Umbilical cord (tissue), 2 donors: ENCODE results near the gene CCNJL. TPM values are rescaled to one million over a fixed set of nuclear protein-coding genes. Genes with fewer than 3 reads are reported as not detected.
"Not testable (repeated sequence)": the region's sequence is repeated elsewhere in the genome, so short reads cannot be mapped to it uniquely, and the experiment has no call there.

Experiments
- DNase-seq: peaks from one replicate; pipeline ENCODE4 v3.0.0-alpha.2; 2015; ENCODE audit warnings: low spot score
- total RNA-seq: library from RNA; depleted of rRNA; stranded (reverse); fragments of >200 nt; gene quantifications from one replicate; pipeline ENCODE4 v1.2.3, GENCODE V29; 2014; ENCODE audit warnings: low replicate concordance; ENCODE audit not compliant: insufficient read depth

Gene CCNJL
- total RNA-seq, 1 donor from 2014 or later: 0.72 TPM

DNA sequence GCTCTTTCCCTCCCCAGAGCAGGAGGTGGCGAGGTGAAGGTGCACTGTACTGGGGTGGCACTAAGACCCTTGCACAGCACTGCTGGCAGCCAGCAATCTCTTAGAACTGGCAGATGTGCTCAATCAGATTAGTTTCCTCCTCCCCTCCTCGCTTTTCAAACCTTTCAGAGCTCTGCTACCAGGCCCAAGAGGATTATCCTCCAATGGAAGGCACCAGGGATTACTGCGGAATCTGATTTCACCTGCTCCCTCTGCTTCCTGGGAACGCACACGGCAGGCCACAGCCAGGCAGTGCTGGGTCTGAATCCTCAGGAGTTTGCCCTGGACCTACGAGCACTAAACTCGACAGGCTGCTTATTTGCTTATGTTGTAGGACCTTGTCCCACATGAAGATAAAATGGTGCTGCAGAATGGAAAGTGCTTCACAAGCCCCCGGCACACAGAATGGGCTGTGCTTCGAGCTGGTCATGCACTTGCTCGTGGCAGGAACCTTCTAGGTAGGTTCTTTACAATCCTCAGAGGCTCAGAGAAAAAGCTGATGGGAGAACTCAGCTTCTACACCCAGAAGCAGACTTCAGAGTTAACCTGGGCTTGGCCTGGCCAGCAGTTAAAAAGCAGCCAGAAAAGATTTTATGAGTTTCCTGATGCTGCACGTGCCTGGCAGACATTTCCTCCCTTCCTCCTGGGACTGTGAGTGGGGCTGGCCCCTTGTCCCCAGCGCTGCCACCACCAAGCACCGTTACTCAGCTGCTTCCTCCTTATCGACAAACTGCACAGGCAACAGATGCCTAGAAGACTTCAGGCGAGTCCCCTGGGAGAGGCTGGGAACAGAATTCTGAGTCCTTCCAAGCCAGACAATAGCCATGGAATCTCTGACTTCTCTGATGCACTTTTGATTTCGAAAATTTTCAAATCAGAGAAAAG lies 50.0 kb downstream of the CCNJL start:
- DNase-seq: no peak

DNA sequence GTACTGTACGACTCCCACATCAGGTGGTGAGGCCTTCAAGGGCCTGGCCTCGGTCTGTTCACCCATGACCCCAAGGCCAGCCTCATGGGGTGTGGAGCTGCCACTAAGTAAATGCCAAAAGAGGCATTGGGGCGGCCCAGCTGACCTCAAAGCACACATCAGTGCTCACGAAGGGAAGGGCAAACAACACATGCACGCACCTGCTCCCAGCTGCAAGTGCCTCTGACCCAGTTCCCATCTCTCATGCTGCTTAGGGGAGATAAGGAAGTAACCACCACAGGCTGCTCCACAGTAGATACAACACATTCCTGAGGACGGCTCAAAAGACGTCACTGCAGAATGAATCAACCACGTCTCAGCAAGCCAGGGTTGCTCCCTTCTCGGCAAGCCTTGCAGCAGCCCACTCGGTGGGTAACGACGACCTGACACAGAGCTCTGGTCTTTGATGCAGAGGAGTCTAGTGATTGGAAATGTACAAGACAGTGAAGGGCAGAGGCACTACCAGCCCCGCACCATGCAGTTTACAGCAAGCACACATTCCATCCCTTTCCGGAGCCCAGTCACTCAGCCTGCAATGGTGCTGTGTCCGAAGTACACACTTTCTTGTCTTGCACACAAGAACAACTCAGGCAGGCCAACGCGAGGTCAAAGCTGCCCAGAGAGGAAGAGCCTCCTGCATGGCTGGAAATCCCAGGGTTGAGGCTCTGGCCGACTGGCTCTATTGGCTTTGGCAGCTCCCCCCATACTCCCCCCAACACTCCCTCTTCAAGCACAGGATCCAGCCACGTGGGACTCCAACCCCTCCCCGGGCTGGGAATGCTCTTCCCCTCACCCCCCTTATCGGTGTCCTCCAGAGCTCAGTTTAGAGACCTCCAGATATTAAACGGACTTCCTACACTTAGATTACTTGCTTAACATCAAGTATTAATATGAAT lies 51.2 kb downstream of the CCNJL start:
- peak; percentile 80 for DNase-seq

DNA sequence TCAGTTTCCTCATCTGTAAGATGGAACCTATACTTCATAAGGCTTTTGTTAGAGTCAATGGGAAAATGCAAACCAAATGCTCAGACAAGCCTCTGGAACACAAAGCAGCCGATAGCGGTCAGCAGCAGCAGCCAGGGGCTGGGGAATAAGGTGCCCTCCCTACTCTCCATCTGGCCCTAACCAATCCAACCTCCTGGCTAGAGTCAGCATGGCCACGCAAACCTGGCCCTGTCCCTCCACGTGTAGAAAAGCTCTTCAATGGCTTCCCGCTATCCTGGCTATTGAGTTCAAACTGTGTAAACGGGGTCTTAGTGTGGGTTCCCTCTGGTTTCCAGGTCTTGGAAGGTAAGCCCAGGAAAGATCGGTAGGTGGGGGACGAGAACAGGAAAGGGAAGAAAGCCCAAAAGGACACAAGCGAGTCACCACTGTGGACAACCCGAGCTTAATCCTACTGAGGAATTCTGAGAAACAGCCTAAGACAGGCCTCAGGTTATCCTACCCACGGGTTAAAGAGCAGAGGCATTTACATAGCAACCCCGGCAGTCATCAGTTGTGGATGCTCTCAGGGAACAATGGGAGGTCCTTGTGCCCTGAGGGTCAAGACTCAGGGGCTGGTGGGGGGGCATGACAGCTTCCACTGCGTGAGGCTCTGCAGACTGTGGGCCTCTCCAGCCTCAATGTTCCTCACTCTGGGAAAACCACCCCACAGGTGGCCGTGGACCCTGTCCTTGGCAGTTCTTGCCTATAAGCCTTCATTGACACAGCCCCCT lies 52.2 kb downstream of the CCNJL start:
- DNase-seq: no peak

DNA sequence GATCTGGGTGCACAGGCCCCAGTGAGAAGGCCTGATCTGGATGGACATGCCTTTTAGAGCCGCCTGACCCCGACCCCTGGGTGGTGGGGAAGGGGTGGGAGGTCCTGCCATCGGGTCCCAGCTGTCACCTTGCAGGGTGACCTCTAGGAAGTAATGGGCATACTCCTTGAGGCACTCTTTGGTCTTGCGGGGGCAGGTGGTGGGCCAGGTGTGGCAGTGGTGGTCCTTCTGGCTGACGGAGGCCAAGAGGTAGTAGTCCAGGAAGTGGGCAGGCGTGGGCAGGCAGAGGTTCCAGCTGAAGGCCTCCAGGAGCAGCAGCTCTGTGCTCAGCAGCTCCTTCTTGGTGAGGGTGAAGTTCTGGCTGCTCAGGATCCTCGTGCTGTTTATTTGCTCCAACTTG lies 53.0 kb downstream of the CCNJL start:
- no peak for DNase-seq

DNA sequence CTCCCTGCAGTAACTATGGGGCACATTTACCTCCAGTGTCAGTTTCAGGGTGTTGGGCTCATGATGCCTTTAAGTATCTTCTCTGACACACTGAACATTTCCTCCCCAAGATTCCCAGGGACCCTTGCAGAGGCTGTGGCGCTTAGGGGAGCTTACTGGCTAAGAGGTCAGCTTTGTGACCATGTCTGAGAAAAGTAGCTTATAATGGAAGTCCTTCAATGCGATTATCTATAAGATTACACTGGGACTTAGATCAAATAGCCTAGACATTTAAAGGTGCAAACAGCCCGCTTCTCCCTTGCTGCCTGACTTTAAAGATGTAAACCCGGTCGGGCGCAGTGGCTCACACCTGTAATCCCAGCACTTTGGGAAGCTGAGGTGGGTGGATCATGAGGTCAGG lies 57.7 kb downstream of the CCNJL start:
- no peak for DNase-seq

DNA sequence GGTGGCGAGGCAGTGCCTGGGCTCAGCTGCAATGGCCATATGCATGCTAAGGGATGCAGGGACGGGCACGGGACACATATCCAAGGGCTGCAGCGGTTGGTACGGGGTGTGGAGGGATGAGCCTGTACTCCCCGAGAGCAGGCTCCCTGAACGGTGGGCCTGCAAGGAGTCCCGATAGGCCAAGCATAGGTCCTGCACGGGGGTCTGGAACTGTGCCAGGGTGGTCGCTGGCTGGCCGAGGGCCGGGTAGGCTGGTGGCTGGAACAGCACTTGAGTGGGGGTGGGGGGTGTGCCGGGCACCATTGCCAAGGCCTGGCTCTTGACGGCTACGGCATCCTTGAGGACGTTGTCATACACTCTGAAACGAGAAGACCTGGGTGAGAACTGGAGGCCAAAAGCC lies 58.9 kb downstream of the CCNJL start:
- DNase-seq: no peak

DNA sequence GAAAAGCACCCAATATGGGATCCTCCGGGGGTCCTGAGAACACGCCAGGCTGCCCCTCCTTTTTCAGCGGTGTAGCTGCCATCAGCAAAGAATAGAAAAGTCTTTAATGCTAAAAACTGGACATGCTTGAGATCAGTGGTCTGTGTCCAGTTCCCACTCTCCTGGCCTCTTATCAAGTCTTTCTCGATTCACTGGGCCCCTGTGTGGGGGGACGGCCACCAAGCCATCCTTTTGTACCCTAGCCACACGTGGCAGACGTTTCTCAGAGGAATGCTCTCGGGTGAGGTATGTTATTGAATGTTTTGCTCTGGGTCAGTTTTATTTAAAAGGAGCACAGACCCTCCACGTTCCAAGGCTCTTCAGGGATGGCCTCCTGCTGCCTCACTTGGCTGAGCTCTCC lies 59.4 kb downstream of the CCNJL start:
- no peak for DNase-seq

DNA sequence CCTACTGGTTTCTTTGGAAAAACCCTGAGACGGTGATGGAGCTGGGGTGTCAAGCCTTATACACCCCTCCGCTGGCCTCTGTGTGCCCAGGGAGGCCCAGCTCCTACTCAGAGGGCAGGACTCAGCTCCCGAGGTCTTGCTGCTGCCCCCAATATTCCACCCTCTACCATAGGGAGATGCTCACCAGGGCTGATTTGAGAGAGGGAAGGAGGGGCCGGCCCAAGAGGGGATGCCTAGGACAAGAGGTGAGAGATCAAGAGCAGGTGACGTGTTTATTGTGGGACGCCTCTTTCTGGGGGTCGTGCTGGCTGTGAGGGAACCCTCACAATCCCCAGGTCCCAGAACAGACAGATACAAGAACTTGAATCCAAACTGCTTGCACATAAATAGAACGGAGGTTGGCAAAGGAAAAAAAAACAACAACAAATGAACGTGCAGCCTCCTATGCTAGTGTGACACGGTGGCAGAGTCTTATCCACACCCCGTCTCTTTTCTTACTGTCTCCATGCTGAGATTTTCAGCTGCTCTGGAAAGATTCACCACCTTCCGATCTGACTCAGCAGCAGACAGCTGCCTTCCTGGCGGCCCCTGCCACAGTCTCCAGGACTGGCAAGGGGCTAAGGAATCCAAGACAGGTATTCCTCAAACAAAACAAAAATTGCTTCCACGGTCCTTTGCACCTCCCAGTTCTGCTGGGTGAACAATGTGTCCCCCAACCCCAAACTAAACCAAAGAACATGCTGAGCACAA lies 60.8 kb downstream of the CCNJL start:
- no peak for DNase-seq

DNA sequence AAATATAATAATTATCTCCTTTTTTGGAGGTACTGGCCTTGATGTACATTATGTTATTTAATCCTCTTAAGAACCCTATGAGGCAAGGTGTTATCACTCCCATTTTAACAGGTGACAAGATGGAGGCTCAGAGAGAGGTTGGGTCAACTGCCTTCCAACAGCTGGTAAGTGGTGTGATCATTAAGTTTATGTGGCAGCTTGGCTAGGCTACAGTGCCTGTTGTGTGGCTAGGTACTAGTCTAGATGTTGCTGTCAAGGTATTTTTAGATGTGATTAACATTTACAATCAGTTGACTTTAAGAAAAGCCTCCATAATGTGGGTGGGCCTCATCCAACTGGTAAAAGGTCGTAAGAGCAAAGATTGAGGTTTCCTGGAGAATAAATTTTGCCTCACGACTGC lies 61.5 kb downstream of the CCNJL start:
- DNase-seq: no peak

DNA sequence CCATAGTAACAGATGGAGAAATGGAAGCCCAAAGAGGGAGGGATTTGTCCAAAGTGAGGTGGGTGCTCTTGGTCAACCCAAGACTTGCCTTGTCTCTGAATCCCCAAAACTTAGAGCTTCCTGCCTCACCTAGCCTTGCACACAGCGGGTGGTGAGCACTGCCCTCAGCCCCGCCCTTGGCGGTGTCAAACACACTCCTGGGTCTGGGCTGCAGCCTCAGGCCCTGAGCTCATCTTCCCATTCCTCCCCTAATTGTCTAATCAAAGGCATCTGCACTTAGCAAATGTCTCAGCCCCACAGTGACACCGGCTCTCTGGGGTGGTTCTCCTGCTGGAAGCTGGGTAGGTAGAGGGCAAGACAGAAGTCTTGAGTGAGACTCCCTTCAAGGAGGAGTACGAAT lies 62.1 kb downstream of the CCNJL start:
- DNase-seq: no peak

DNA sequence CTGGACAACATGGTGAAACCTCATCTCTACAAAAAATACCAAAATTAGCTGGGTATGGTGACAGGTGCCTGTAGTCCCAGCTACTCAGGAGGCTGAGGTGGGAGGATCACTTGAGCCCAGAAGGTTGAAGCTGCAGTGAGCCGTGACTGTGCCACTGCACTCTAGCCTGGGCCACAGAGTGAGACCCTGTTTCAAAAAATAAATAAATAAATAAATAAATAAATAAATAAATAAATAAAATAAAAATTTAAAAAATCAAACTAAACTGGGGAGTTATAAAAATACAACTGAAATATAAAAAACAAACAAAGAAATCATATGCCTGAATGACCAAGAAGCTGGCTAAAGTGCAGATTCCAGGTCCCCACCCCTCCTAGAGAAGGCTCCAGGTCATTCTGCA lies 62.8 kb downstream of the CCNJL start:
- not testable (repeated sequence) for DNase-seq

DNA sequence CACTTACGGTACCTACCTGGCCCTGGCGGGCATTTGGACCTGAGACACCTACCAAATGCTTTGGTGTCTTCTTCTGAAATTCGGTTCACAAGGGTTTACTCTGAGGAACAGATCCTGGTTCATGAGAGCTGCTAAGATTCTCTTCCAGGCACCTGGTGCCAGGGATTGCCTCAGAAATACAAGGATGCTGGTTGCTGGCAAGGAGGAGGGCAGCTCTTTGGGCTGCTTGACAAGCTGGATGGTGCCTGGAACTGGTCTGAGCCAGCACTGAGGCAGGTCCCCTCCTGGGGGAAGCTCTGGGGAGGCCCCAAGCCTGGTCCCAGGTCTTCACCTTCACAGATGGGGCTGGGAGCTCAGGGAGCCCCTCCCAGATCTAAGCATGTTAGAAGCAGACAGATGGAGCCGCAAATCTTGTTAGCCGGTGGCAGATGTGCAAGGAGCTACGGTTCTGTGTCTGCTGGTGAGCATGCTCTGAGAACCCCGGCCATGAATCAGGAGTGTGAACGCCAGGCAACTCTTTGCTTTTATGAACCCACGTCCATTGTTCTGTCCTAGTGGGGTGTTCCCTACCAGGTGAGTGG lies 66.8 kb downstream of the CCNJL start:
- DNase-seq: no peak

DNA sequence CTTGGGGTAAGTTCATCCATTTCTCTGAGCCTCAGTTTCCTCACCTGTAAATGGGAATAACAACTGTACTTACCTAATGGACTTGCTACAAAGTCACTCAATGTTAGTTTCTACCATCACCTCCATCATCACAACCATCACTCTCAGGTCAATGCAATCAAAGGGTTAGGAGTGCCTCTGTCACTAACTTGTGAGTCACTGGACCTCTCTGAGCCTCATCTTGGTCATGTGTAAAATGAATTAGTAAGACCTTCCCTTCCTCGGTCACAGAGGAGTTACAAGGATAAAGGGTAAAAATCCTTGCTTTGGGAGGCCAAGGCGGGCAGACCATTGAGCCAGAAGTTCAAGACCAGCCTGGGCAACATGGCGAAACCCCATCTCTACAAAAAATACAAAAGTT lies 70.2 kb downstream of the CCNJL start:
- no peak for DNase-seq

DNA sequence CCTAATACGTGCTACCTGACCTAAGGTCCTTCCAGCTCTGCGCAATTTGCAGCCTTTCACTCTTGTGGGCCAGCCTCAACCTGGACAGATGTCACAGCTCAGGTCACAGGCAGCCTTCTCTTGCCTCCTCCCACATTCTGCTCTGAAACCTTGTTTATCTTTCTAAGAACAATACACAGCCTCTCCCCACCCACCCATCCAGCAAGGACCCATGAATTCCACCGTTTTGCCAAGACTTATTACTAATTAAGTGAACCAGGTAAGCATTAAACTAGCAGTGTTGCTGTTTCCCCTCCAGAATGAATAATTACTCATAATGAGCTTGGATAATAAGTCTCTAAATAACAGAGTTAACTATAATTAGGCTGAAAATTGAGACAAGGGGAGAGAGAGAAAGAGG lies 72.0 kb downstream of the CCNJL start:
- no peak for DNase-seq

DNA sequence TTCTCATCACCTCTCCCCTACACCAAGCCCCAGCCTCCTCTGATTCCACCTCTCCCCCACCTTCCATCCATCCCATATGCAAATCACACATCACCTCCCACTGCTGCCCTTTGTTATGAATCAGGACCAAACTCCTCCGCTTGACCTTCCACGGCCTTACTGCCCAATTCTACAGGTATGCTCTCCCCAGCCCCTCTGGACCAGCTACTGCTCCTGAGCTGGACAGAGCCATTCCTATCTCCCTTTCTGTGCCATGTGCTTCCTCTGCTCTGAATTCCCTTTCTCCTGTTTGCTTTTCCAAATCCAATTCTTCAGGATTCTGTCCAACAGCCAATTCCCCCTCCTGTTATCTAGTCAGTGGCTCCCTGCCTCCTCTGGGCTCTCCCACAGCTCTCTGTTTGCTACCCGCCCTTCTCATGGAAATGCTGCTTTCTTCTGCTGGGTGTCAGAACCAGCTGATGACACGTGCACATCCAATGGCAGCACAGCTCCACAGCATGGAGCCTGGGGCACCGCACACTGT lies 74.7 kb downstream of the CCNJL start:
- no peak for DNase-seq

DNA sequence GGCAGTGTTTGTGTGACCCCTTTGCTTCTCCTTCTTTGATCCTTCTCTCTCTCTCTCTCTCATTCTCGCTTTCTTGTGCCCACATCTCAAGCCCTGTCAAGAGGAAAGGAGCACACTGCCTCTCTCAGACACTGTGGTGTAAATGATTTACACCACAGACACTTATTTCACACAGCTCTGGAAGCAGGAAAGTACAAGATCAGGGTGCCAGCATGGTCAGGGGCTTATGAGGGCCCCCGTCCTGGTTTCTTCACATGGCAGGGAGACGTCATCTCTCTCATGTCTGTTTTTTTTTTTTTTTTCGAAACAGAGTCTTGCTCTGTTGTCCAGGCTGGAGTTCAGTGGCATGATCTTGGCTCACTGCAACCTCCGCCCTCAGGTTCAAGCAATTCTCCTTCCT lies 76.6 kb downstream of the CCNJL start:
- no peak for DNase-seq

DNA sequence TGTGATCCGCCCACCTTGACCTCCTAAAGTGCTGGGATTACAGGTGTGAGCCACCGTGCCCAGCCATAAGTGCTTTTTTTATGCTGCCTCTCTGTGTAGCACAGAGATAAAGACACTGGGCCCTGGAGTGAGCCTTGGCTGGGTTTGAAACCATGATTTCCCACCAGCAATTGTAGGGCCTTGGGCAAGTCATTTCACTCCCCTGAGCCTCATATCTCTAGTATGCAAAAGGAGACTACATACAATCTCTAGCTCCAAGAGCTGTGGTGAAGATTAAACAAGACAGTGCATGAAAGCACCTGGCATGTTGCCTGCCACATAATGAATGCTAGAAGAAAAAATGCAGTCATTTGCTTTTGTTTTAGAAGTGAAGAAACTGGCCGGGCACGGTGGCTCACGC lies 79.1 kb downstream of the CCNJL start:
- DNase-seq: no peak

DNA sequence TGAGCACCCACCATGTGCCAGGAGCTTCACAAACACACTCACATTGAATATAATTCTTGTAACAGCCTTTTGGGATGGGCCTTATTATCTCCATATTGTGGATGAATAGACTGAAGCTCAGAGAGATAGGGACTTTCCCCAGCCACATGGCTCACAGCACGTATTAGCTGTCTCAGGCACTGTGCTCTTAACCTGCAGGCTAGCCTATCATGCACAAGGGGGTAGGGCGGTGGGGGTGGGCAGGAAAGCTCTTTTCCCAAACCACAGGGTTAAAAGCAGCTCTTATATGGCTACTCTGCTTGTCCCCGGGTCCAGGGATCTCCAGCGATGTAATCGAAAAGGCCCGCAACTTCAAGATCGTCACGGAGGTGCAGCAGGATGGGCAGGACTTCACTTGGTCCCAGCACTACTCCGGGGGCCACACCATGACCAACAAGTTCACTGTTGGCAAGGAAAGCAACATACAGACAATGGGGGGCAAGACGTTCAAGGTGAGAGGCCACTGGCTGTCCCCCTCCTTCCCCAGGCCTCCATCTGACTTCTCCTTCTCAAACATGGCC lies 80.5 kb downstream of the CCNJL start:
- DNase-seq: no peak

DNA sequence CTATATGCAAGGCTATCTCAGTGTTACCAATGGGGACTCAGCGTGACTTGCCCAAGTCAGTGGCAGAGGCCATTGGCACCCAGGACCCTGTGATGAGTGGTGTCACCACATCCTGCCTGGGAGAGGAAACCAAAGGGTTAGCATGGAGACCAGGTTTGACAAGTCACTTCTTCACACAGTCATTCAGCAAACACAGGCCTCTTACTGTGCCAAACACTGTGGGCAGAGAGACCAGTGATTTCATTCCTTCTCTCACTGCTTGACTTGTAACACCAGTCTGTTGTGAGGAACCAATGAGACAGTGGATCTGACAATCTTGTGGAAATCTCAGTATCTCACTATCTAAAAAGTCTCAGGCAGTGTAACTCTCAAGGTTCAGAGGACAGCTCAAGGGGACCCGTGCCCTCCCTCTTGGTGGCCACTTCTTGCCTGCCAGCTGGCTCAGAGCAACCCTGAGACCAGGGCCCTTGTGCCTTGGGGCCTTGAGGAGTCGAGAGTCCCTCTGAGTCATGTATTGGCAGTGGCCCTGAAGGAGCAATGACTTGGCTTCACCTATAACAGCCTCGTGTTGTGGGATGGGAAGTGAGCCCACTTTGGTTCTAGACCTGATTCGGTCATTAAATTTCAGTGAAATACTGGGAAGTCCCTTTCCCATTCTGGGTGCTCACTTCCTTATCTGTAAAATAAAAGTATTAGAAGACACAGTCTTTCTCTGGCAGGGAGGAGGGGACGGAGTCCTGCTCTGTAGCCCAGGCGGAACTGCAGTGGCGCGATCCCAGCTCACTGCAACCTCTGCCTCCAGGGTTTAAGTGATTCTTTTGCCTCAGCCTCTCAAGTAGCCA lies 81.5 kb downstream of the CCNJL start:
- DNase-seq: no peak
